Naive B cell (primary cell): ENCODE data around the gene MSTN. TPM values are rescaled to one million over a fixed set of nuclear protein-coding genes. Genes with fewer than 3 reads are reported as not detected.
A peak's percentile ranks its signal among the peaks of the same experiment; 100 is the strongest.

Experiments
- ATAC-seq, 2 donors: fragments of 150-1000 bp; cut with Tn5 transposase; 2 replicates each; pipeline ENCODE4 v1.10.0; 2021; ENCODE audit warnings: low read depth in 2 of 2, mild to moderate bottlenecking in 2 of 2, moderate library complexity in 2 of 2
- DNase-seq: peaks from one replicate; pipeline ENCODE4 v3.0.0; 2022
- H3K27ac Mint-ChIP-seq, 6 donors: one replicate each; pipeline ENCODE4 v1.8.0; 2020 to 2022; ENCODE audit warnings: mild to moderate bottlenecking in 6 of 6, mixed read lengths in 6 of 6, moderate library complexity in 5 of 6, inconsistent platforms in 2 of 6
- H3K27me3 Mint-ChIP-seq, 3 donors: one replicate each; pipeline ENCODE4 v1.8.0; 2021 to 2022; ENCODE audit warnings: mixed read lengths in 3 of 3, mild to moderate bottlenecking in 1 of 3
- H3K36me3 Mint-ChIP-seq, 2 donors: one replicate each; pipeline ENCODE4 v1.8.0; 2020 to 2022; ENCODE audit warnings: mixed read lengths in 2 of 2, inconsistent platforms in 1 of 2, mild to moderate bottlenecking in 1 of 2
- H3K4me1 Mint-ChIP-seq, 3 donors: one replicate each; pipeline ENCODE4 v1.8.0; 2020 to 2022; ENCODE audit warnings: mixed read lengths in 3 of 3, inconsistent platforms in 1 of 3, mild to moderate bottlenecking in 1 of 3, moderate library complexity in 1 of 3
- H3K4me3 Mint-ChIP-seq, 8 donors: one replicate each; pipeline ENCODE4 v1.8.0; 2020 to 2022; ENCODE audit warnings: mild to moderate bottlenecking in 8 of 8, mixed read lengths in 8 of 8, moderate library complexity in 8 of 8, inconsistent platforms in 2 of 8
- H3K9me3 Mint-ChIP-seq, 7 donors: one replicate each; pipeline ENCODE4 v1.8.0; 2020 to 2022; ENCODE audit warnings: mixed read lengths in 7 of 7, mild to moderate bottlenecking in 5 of 7, inconsistent platforms in 2 of 7, moderate library complexity in 1 of 7
- polyA plus RNA-seq, 6 donors: library from polyadenylated mRNA; unstranded; fragments of 300-500 nt; fragmentation: Illumina TruSeq; gene quantifications; one replicate each; pipeline ENCODE4 v1.2.3, GENCODE V29; 2021; ENCODE audit warnings: low read depth in 6 of 6

Gene MSTN
- polyA plus RNA-seq, 6 donors from 2014 or later, result not detected

GRCh38 chr2:190088917-190089316 is 26.4 kb upstream of the MSTN start:
- Mint-ChIP-seq H3K4me3 (no peak overlapping the region), H3K27me3 (no peaks in the 10 kb centered on the region), H3K9me3 (no peaks in the 10 kb centered on the region), H3K27ac (no peak overlapping the region), H3K36me3 (no peaks in the 10 kb centered on the region), H3K4me1 (no peaks in the 10 kb centered on the region)
- DNase-seq (peak; percentile 37), ATAC-seq (peak; percentile 41 to 64)

GRCh38 chr2:190084704-190085103 is 22.2 kb upstream of the MSTN start:
- H3K36me3 Mint-ChIP-seq, result no peaks in the 10 kb centered on the region

GRCh38 chr2:190082118-190082517 is 19.6 kb upstream of the MSTN start:
- Mint-ChIP-seq H3K4me3 (no peak overlapping the region), H3K4me1 (no peaks in the 10 kb centered on the region), H3K9me3 (peaks cover 0 to 4% (median 0%) of the 10 kb centered on the region in 7 donors), H3K36me3 (no peaks in the 10 kb centered on the region), H3K27ac (no peak overlapping the region), H3K27me3 (peaks cover 0 to 16% (median 8%) of the 10 kb centered on the region in 3 donors)
- DNase-seq, result no peak
- ATAC-seq, result no peak

More at GRCh38 chr2:190084704-190085103, 22.2 kb upstream of the MSTN start:
- Mint-ChIP-seq H3K4me3 (no peak overlapping the region), H3K27ac (peak overlapping the region in 1 of 6 donors; percentile 41), H3K4me1 (no peaks in the 10 kb centered on the region), H3K9me3 (no peaks in the 10 kb centered on the region), H3K27me3 (no peaks in the 10 kb centered on the region)
- no peak for ATAC-seq
- no peak for DNase-seq

- Mint-ChIP-seq H3K36me3 (no peaks in the 10 kb centered on the region), H3K27ac (no peak overlapping the region), H3K4me3 (no peak overlapping the region), H3K27me3 (peaks cover 0 to 16% (median 8%) of the 10 kb centered on the region in 3 donors), H3K4me1 (no peaks in the 10 kb centered on the region), H3K9me3 (peaks cover 0 to 6% (median 3%) of the 10 kb centered on the region in 7 donors)
- ATAC-seq (no peak), DNase-seq (no peak)
Observed at GRCh38 chr2:190080527-190081049, 18.1 kb upstream of the MSTN start.

GRCh38 chr2:190079160-190079559 is 16.6 kb upstream of the MSTN start:
- H3K9me3 Mint-ChIP-seq, result peaks cover 0 to 9% (median 4%) of the 10 kb centered on the region in 7 donors
- peaks cover 0 to 16% (median 8%) of the 10 kb centered on the region in 3 donors for H3K27me3 Mint-ChIP-seq
- DNase-seq (no peak), ATAC-seq (no peak)
- H3K4me1 Mint-ChIP-seq, result no peaks in the 10 kb centered on the region
- H3K27ac Mint-ChIP-seq, result no peak overlapping the region
- no peak overlapping the region for H3K4me3 Mint-ChIP-seq
- H3K36me3 Mint-ChIP-seq, result no peaks in the 10 kb centered on the region

- peaks cover 0 to 9% (median 4%) of the 10 kb centered on the region in 7 donors for H3K9me3 Mint-ChIP-seq
- H3K27me3 Mint-ChIP-seq, result peaks cover 0 to 16% (median 8%) of the 10 kb centered on the region in 3 donors
- H3K4me1 Mint-ChIP-seq, result no peaks in the 10 kb centered on the region
- no peak overlapping the region for H3K4me3 Mint-ChIP-seq
- DNase-seq (no peak), ATAC-seq (no peak)
- no peaks in the 10 kb centered on the region for H3K36me3 Mint-ChIP-seq
- H3K27ac Mint-ChIP-seq, result no peak overlapping the region
Observed at GRCh38 chr2:190075623-190076022, 13.1 kb upstream of the MSTN start.

GRCh38 chr2:190069936-190070696 is 7.6 kb upstream of the MSTN start:
- no peaks in the 10 kb centered on the region for H3K27me3 Mint-ChIP-seq
- peak; percentile 54 for DNase-seq
- no peaks in the 10 kb centered on the region for H3K36me3 Mint-ChIP-seq
- peak overlapping the region in 1 of 6 donors; percentile 34 for H3K27ac Mint-ChIP-seq
- no peaks in the 10 kb centered on the region for H3K9me3 Mint-ChIP-seq
- no peak overlapping the region for H3K4me3 Mint-ChIP-seq
- ATAC-seq, result peak; percentile 30 to 61
- H3K4me1 Mint-ChIP-seq, result peaks cover 0 to 7% (median 7%) of the 10 kb centered on the region in 3 donors

- Mint-ChIP-seq H3K4me1 (peaks cover 0 to 7% (median 7%) of the 10 kb centered on the region in 3 donors), H3K4me3 (peak overlapping the region in 1 of 8 donors; percentile 7), H3K27ac (peak overlapping the region in 1 of 6 donors; percentile 18), H3K9me3 (no peaks in the 10 kb centered on the region), H3K36me3 (no peaks in the 10 kb centered on the region), H3K27me3 (no peaks in the 10 kb centered on the region)
- ATAC-seq (no peak), DNase-seq (no peak)
Observed at GRCh38 chr2:190068764-190069163, 6.2 kb upstream of the MSTN start.

- H3K4me3 Mint-ChIP-seq, result no peak overlapping the region
- H3K9me3 Mint-ChIP-seq, result no peaks in the 10 kb centered on the region
- H3K27ac Mint-ChIP-seq, result peak overlapping the region in 1 of 6 donors; percentile 22
- DNase-seq, result no peak
- H3K4me1 Mint-ChIP-seq, result peaks cover 0 to 7% (median 7%) of the 10 kb centered on the region in 3 donors
- H3K27me3 Mint-ChIP-seq, result no peaks in the 10 kb centered on the region
- ATAC-seq, result no peak
- no peaks in the 10 kb centered on the region for H3K36me3 Mint-ChIP-seq
Observed at GRCh38 chr2:190065839-190066238, 3.3 kb upstream of the MSTN start.

GRCh38 chr2:190063624-190064023 is 1.1 kb upstream of the MSTN start:
- no peak for DNase-seq
- H3K27ac Mint-ChIP-seq, result no peak overlapping the region
- no peak for ATAC-seq
- no peaks in the 10 kb centered on the region for H3K27me3 Mint-ChIP-seq
- no peaks in the 10 kb centered on the region for H3K36me3 Mint-ChIP-seq
- no peaks in the 10 kb centered on the region for H3K9me3 Mint-ChIP-seq
- H3K4me1 Mint-ChIP-seq, result peaks cover 0 to 7% (median 7%) of the 10 kb centered on the region in 3 donors
- no peak overlapping the region for H3K4me3 Mint-ChIP-seq

- Mint-ChIP-seq H3K36me3 (no peaks in the 10 kb centered on the region), H3K27ac (no peak overlapping the region), H3K27me3 (no peaks in the 10 kb centered on the region), H3K4me1 (no peaks in the 10 kb centered on the region), H3K4me3 (no peak overlapping the region), H3K9me3 (no peaks in the 10 kb centered on the region)
- no peak for ATAC-seq
- no peak for DNase-seq
Observed at GRCh38 chr2:190062053-190062452, 476 bp downstream of the MSTN start.

GRCh38 chr2:190060626-190061025 is 1.9 kb downstream of the MSTN start:
- H3K27ac Mint-ChIP-seq, result no peak overlapping the region
- DNase-seq (no peak), ATAC-seq (no peak)
- H3K4me1 Mint-ChIP-seq, result no peaks in the 10 kb centered on the region
- no peaks in the 10 kb centered on the region for H3K36me3 Mint-ChIP-seq
- no peak overlapping the region for H3K4me3 Mint-ChIP-seq
- H3K27me3 Mint-ChIP-seq, result no peaks in the 10 kb centered on the region
- no peaks in the 10 kb centered on the region for H3K9me3 Mint-ChIP-seq

GRCh38 chr2:190060019-190060418 is 2.5 kb downstream of the MSTN start:
- H3K9me3 Mint-ChIP-seq, result no peaks in the 10 kb centered on the region
- no peak overlapping the region for H3K4me3 Mint-ChIP-seq
- H3K36me3 Mint-ChIP-seq, result no peaks in the 10 kb centered on the region
- no peak overlapping the region for H3K27ac Mint-ChIP-seq
- no peaks in the 10 kb centered on the region for H3K4me1 Mint-ChIP-seq
- no peaks in the 10 kb centered on the region for H3K27me3 Mint-ChIP-seq
- ATAC-seq, result no peak
- DNase-seq, result no peak

- Mint-ChIP-seq H3K4me1 (no peaks in the 10 kb centered on the region), H3K36me3 (no peaks in the 10 kb centered on the region), H3K4me3 (no peak overlapping the region), H3K27ac (no peak overlapping the region), H3K27me3 (no peaks in the 10 kb centered on the region), H3K9me3 (peaks cover 0 to 4% (median 0%) of the 10 kb centered on the region in 7 donors)
- no peak for ATAC-seq
- no peak for DNase-seq
Observed at GRCh38 chr2:190053426-190053825, 9.1 kb downstream of the MSTN start.
